ENCODE data around the gene GMPR2. TPM values are rescaled to one million over a fixed set of nuclear protein-coding genes. Genes with fewer than 3 reads are reported as not detected.

The GMPR2 gene
- total RNA-seq, 1 experiment from 2014 or later: 85.8 TPM

DNA sequence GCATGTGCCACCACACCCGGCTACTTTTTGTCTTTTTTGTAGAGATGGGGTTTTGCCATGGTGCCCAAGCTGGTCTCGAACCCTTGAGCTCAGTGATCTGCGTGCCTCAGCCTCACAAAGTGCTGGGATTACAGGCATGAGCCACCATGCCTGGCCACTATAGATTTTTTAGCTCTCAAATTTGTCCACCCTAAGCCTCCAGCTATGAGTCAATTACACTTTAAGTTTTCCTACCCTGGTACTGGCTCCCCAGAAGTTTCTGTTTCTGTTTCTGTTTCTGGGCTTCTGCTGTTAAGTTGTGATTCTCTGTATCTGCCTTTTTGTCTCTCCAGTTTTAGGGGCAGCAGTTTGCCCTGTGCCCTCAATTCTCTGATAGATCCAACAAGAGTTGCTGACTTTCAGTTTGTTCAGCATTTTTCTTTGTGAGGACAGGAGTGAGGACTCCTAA, 14.1 kb downstream of the GMPR2 start:
- peaks cover 8% of the 10 kb centered on the region for H3K4me1 ChIP-seq (ENCODE audit: insufficient read depth, low read length, poor library complexity, severe bottlenecking)
- POLR2A ChIA-PET (ENCODE audit: low non-redundant PET): no interaction called here
- H3K36me3 ChIP-seq (ENCODE audit: insufficient read depth, low read length, poor library complexity, severe bottlenecking): no peaks in the 10 kb centered on the region
- H3K4me3 ChIP-seq (ENCODE audit: low read depth, low read length, poor library complexity, severe bottlenecking): no peak overlapping the region
- DNase-seq (ENCODE audit: low spot score): no peak
- H3K27me3 ChIP-seq (replicated peaks; ENCODE audit: insufficient read depth, low read depth, low read length, poor library complexity): no peaks in the 10 kb centered on the region
- no peak for TF ChIP-seq CTCF (conservative IDR thresholded peaks at IDR 0.05; ENCODE audit: low read depth, low read length)
- no TSS peak for BruUV-seq (replicated peaks)
- CTCF ChIA-PET: interaction anchor here (0.6 kb wide), 1 partner anchor 51 kb away, joined by 3 read pairs; no protein-coding TSS in a partner anchor
- intact Hi-C loops (cut with micrococcal nuclease; ENCODE audit: unreplicated experiment): no loop called here
- H3K27ac ChIP-seq (ENCODE audit: low read depth, low read length, poor library complexity, severe bottlenecking): no peak overlapping the region
- H3K9me3 ChIP-seq (ENCODE audit: low read depth, low read length, poor library complexity, severe bottlenecking): no peaks in the 10 kb centered on the region

DNA sequence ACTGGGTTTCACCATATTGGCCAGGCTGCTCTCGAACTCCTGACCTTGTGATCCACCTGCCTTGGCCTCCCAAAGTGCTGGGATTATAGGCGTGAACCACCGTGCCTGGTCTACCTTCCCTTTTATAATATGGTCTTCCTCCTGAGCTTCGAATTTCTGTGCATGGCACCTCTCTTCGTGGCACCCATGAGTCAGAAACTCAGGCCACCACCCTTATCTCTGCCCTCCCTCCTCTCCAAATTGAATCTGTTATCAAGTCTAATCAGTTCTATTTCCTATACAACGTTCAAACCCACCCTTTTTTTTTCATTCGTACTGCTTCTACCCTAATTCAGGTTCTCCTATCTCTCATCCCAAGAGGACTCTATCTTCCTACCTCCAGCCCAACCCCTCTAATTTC, 14.7 kb downstream of the GMPR2 start:
- no peaks in the 10 kb centered on the region for H3K27me3 ChIP-seq (replicated peaks; ENCODE audit: insufficient read depth, low read depth, low read length, poor library complexity)
- peaks cover 8% of the 10 kb centered on the region for H3K4me1 ChIP-seq (ENCODE audit: insufficient read depth, low read length, poor library complexity, severe bottlenecking)
- H3K27ac ChIP-seq (ENCODE audit: low read depth, low read length, poor library complexity, severe bottlenecking): no peak overlapping the region
- H3K9me3 ChIP-seq (ENCODE audit: low read depth, low read length, poor library complexity, severe bottlenecking): no peaks in the 10 kb centered on the region
- CTCF ChIA-PET: no interaction called here
- POLR2A ChIA-PET (ENCODE audit: low non-redundant PET): interaction anchor here (0.5 kb wide), 1 partner anchor 111 kb away, joined by 4 read pairs; the partner anchor contains the start of gene PSME1
- intact Hi-C loops (cut with micrococcal nuclease; ENCODE audit: unreplicated experiment): no loop called here
- no peaks in the 10 kb centered on the region for H3K36me3 ChIP-seq (ENCODE audit: insufficient read depth, low read length, poor library complexity, severe bottlenecking)
- no peak overlapping the region for H3K4me3 ChIP-seq (ENCODE audit: low read depth, low read length, poor library complexity, severe bottlenecking)
- BruUV-seq (replicated peaks): no TSS peak
- DNase-seq (ENCODE audit: low spot score): no peak
- no peak for TF ChIP-seq EZH2 (IDR thresholded peaks at IDR 0.05; ENCODE audit: borderline replicate concordance, low read depth, low read length, poor library complexity, severe bottlenecking)
- TF ChIP-seq CTCF (conservative IDR thresholded peaks at IDR 0.05; ENCODE audit: low read depth, low read length): no peak

DNA sequence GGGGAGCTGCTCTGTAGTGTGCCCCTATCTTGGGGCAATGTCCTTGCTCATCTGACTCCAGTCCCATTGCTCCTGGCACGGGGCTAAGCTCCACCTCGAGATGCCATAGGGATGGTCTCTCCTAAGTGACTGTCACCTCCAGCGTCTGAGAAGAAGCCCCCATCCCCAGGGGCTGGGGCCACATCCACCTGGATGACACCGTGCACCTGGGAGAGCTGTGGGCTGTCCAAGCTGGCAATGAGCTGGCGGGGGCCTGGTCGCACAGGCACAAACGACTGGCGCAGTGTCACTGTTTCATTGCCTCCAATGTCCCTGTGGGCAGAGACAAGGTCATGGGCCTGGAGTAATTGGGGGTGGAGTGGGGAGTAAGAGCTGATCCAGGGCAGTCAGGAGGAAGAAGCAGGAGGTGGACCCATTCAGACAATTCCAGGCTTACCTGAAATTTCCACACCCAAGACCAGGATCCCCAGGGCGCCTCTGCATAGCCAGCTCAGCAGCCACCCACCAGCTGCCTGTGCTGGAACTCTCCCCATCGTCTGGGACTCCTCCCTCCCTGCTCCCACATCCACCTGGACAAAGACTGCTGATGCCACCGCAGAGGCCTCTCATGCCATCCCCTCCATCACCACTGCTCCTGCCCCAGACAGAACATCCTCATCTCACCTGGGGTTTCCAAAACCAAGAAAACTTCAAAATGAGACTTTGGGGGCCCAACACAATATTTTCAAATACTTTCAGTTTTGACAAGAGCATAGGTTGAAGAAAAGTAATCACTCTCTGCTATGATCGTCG, 16.7 kb downstream of the GMPR2 start:
- CTCF ChIA-PET: no interaction called here

More for the DNA sequence above, 16.7 kb downstream of the GMPR2 start:
- no peaks in the 10 kb centered on the region for H3K27me3 ChIP-seq (replicated peaks; ENCODE audit: insufficient read depth, low read depth, low read length, poor library complexity)
- POLR2A ChIA-PET (ENCODE audit: low non-redundant PET): no interaction called here
- intact Hi-C loops (cut with micrococcal nuclease; ENCODE audit: unreplicated experiment): no loop called here
- H3K36me3 ChIP-seq (ENCODE audit: insufficient read depth, low read length, poor library complexity, severe bottlenecking): no peaks in the 10 kb centered on the region
- no peak for DNase-seq (ENCODE audit: low spot score)
- no peaks in the 10 kb centered on the region for H3K9me3 ChIP-seq (ENCODE audit: low read depth, low read length, poor library complexity, severe bottlenecking)
- H3K4me3 ChIP-seq (ENCODE audit: low read depth, low read length, poor library complexity, severe bottlenecking): no peak overlapping the region
- no peak overlapping the region for H3K27ac ChIP-seq (ENCODE audit: low read depth, low read length, poor library complexity, severe bottlenecking)
- no TSS peak for BruUV-seq (replicated peaks)
- H3K4me1 ChIP-seq (ENCODE audit: insufficient read depth, low read length, poor library complexity, severe bottlenecking): no peaks in the 10 kb centered on the region
- TF ChIP-seq EZH2 (IDR thresholded peaks at IDR 0.05; ENCODE audit: borderline replicate concordance, low read depth, low read length, poor library complexity, severe bottlenecking) (no peak), CTCF (conservative IDR thresholded peaks at IDR 0.05; ENCODE audit: low read depth, low read length) (no peak)
